Ovary (tissue), 9 donors: ENCODE data around the gene HERC3. TPM values are rescaled to one million over a fixed set of nuclear protein-coding genes. Genes with fewer than 3 reads are reported as not detected.

Source experiments
- DNase-seq, 5 donors: peaks; one replicate each; pipeline ENCODE4 v3.0.0-alpha.2; 2019 to 2020
- H3K27ac ChIP-seq, 2 donors: fragments of 200-600 bp; one replicate each; pipeline versions ENCODE4 v1.5.1 to v1.8.0; 2019 to 2022
- H3K27me3 ChIP-seq: fragments of 200-600 bp; one replicate; pipeline ENCODE4 v1.8.0; 2022
- H3K36me3 ChIP-seq: fragments of 200-600 bp; sonication (generic); one replicate; pipeline ENCODE4 v1.5.1; 2019
- H3K4me1 ChIP-seq: one replicate; pipeline ENCODE4 v1.8.1; 2013; ENCODE audit warnings: mild to moderate bottlenecking, moderate library complexity; ENCODE audit not compliant: insufficient read depth
- H3K4me3 ChIP-seq: fragments of 200-600 bp; sonication (generic); one replicate; pipeline ENCODE4 v1.5.1; 2017
- H3K9me3 ChIP-seq, 2 donors: fragments of 200-600 bp in 1 of 2; sonication (generic) in 1 of 2; one replicate each; pipeline versions ENCODE4 v1.5.1 to v1.8.1; 2013 to 2019; ENCODE audit warnings: mild to moderate bottlenecking in 1 of 2, moderate library complexity in 1 of 2
- EP300 ChIP-seq: sonication (generic); formaldehyde crosslinking; IDR thresholded peaks from one replicate; pipeline ENCODE4 v1.6.1; 2017; ENCODE audit warnings: antibody characterized with exemption
- POLR2A ChIP-seq: fragments of 450-650 bp; IDR thresholded peaks from one replicate; pipeline ENCODE4 v1.6.1; 2017; ENCODE audit warnings: antibody characterized with exemption, mild to moderate bottlenecking, moderate library complexity
- WGBS, 3 donors: extraction: QIAGEN DNeasy Blood & Tissue Kit in 1 of 3; methylation state at CpG; one replicate each; pipeline versions ENCODE4 v1.1.5 to v1.1.7; 2013 to 2017; 5-methylcytosine and 5-hydroxymethylcytosine counted together
- intact Hi-C, 4 donors: fragments of 100-400 bp; cut with DNase I; formaldehyde crosslinking; loops; one replicate each; pipeline versions ENCODE4 v1.11.0 to v1.15.1; 2022 to 2023
- polyA plus RNA-seq, 2 donors: library from polyadenylated mRNA; stranded (reverse); fragments of 200-250 nt in 1 of 2; fragments of 350-450 nt in 1 of 2; fragmentation: Illumina TruSeq in 1 of 2; extraction: RNeasy Lipid Tissue Mini Kit (QIAGEN cat#74804) in 1 of 2; gene quantifications; one replicate each; pipeline ENCODE4 v1.2.3, GENCODE V29; 2013 to 2014
- total RNA-seq, 7 donors: library from RNA; depleted of rRNA in 2 of 7; stranded (reverse); fragments of >200 nt in 2 of 7; fragmentation: NEBNext Ultra II Directional in 3 of 7; extraction: Animal tissue kit (Norgen Biotek cat#: 25700) in 3 of 7; gene quantifications; one replicate each; pipeline versions ENCODE4 v1.1.0 to v1.2.4, GENCODE V29; 2016 to 2023
- TF ChIP-seq, protein P1 (sequence below), 3 donors: fragments of 450-650 bp in 2 of 3; fragments of 200-600 bp in 1 of 3; IDR thresholded peaks; one replicate each; pipeline versions ENCODE4 v1.5.1 to v1.8.0; 2016 to 2022; ENCODE audit warnings: antibody characterized with exemption in 3 of 3, mild to moderate bottlenecking in 1 of 3
- donor health status: DM: no; HTN: no; CAD: no; lungs with moderate emphysema.
- donor health status: DM: no; HTN: no; CAD: no.
- donor health status: Bipolar disorder and iron deficiency.
- donor health status: DM: yes; HTN: yes; CAD: no.
- donor health status: DM: no; HTN: no; CAD: no.
- donor health status: DM: yes; HTN: yes; CAD: no.

The HERC3 gene
- total and polyA plus RNA-seq, 9 donors: 10.3 to 30.9 (median 24.2) TPM

DNA sequence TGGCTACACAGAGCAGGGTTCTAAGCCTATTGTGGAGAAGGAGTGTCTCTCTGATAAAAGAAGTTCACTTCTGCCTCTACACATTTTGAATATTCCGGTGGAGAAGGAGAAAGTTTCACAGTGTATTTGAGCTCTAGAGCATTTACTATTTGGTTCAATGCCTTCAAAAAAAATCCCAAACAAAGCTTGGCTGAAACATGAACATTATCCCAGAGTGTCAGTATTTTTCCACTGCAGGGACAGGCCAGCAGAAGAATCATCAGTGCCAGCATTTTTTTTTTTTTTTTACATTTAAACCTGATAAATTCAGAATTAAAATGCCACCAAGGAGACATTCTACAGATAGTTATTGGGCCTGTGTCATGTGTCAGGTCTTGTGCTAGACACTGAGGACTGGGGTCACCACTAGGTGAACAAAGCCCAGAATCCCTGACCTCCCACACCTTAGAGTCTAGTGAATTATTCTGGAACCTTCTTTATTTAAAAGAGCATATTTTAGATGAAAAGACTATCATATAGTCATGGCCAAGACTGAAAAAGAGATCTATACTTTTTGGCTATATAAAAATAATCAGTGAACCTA, 153.4 kb downstream of the HERC3 start:
- TF ChIP-seq EP300 (no peak), POLR2A (no peak)
- TF ChIP-seq, protein P1, sequence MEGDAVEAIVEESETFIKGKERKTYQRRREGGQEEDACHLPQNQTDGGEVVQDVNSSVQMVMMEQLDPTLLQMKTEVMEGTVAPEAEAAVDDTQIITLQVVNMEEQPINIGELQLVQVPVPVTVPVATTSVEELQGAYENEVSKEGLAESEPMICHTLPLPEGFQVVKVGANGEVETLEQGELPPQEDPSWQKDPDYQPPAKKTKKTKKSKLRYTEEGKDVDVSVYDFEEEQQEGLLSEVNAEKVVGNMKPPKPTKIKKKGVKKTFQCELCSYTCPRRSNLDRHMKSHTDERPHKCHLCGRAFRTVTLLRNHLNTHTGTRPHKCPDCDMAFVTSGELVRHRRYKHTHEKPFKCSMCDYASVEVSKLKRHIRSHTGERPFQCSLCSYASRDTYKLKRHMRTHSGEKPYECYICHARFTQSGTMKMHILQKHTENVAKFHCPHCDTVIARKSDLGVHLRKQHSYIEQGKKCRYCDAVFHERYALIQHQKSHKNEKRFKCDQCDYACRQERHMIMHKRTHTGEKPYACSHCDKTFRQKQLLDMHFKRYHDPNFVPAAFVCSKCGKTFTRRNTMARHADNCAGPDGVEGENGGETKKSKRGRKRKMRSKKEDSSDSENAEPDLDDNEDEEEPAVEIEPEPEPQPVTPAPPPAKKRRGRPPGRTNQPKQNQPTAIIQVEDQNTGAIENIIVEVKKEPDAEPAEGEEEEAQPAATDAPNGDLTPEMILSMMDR (IDR thresholded peaks at IDR 0.05): no peak
- Histone ChIP-seq H3K4me3 (no peak overlapping the region), H3K27ac (peak overlapping the region in 1 of 2 donors; percentile 21), H3K9me3 (no peaks in the 10 kb centered on the region), H3K36me3 (no peaks in the 10 kb centered on the region), H3K4me1 (no peaks in the 10 kb centered on the region), H3K27me3 (no peaks in the 10 kb centered on the region)
- no peak for DNase-seq
- WGBS, 3 donors: 23 to 30% (median 27%) methylated on average over 1 of the region's 1 CpG
- intact Hi-C loops: no loop called here

DNA sequence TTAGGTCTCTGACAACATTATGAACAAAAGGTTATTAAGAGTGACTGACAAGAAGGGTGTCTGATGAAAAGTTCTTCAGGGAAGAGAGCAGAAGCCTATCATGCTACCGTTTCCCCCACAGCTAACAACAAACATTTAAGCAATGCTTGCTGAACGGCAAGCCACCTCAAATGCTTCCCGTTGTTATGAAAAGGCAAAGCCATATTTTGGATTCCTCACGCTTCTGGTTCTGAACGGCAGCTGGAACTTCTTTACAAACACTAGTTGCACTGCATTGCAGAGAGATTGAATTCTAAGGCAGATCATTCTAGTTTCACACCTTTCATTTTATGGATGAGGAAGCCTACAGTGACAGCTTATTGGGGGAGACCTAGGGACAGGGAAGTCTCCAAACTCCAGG, 153.9 kb downstream of the HERC3 start:
- DNase-seq: no peak
- H3K36me3 ChIP-seq: no peaks in the 10 kb centered on the region
- no peaks in the 10 kb centered on the region for H3K9me3 ChIP-seq
- H3K4me1 ChIP-seq: no peaks in the 10 kb centered on the region
- no peaks in the 10 kb centered on the region for H3K27me3 ChIP-seq
- TF ChIP-seq EP300 (no peak), POLR2A (no peak)
- TF ChIP-seq, protein P1 (IDR thresholded peaks at IDR 0.05): no peak
- 9 to 29% (median 13%) methylated on average over 5 of the region's 5 CpGs for WGBS, 3 donors
- intact Hi-C loops: no loop called here
- H3K27ac ChIP-seq: peak overlapping the region in 1 of 2 donors; percentile 21
- no peak overlapping the region for H3K4me3 ChIP-seq

DNA sequence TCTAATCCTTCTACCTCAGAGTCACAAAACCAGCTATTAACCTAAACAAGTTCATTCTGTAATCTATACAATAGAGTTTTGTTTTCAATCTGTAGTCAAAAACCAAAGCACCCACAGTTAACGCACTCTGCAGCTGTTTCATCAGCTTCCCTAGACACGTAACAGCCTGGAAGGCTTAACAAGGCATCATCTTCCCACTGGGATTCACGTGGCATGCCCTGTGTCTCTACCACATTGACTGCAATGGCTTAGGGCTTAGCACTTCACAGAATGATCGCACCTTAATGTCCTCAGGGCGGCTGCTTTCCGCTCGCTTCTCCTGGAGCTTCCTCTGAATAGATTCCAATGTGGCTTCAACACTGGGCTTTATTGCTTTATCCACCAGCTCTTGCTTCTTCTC, 155.1 kb downstream of the HERC3 start:
- Histone ChIP-seq H3K27ac (no peak overlapping the region), H3K9me3 (no peaks in the 10 kb centered on the region), H3K36me3 (no peaks in the 10 kb centered on the region), H3K27me3 (no peaks in the 10 kb centered on the region), H3K4me1 (no peaks in the 10 kb centered on the region), H3K4me3 (no peak overlapping the region)
- intact Hi-C loops: no loop called here
- TF ChIP-seq, protein P1 (IDR thresholded peaks at IDR 0.05): no peak
- no peak for TF ChIP-seq EP300
- WGBS, 3 donors: 95 to 99% (median 97%) methylated on average over 7 of the region's 7 CpGs
- no peak for DNase-seq

DNA sequence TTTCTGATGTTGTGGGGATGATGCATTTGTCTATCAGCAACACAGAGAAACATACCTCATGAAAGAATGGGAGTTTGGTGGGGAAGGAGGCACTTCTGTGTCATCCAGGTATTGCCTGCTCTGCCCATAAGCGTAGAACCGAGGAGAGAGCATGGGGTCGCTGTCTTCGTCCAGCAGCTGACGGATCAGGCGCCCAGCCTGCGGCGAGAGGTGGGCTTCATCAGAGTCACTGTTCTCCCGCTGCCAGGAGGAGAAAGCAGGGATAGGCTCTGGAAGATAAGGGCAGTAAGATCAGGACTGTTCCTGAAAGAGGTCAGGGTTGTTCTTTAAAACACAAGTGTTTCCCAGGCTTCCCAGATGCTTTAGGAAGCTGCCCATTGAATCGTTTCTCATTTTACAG, 158.1 kb downstream of the HERC3 start:
- no peak for DNase-seq
- Histone ChIP-seq H3K9me3 (no peaks in the 10 kb centered on the region), H3K4me1 (no peaks in the 10 kb centered on the region), H3K27ac (no peak overlapping the region), H3K36me3 (no peaks in the 10 kb centered on the region), H3K27me3 (no peaks in the 10 kb centered on the region), H3K4me3 (no peak overlapping the region)
- 86 to 91% (median 88%) methylated on average over 10 of the region's 10 CpGs for WGBS, 3 donors
- TF ChIP-seq, protein P1 (IDR thresholded peaks at IDR 0.05): no peak
- TF ChIP-seq EP300: no peak
- TF ChIP-seq POLR2A: no peak
- intact Hi-C loops: no loop called here
